Endothelial cell of hepatic sinusoid (primary cell): ENCODE results near the gene LRRC61.

Experiments
- in situ Hi-C: cut with HindIII; loops from 2 replicates; pipeline ENCODE4 v1.10.0; 2017; ENCODE audit warnings: low sequenced_read_pairs

LRRC61 gene

DNA sequence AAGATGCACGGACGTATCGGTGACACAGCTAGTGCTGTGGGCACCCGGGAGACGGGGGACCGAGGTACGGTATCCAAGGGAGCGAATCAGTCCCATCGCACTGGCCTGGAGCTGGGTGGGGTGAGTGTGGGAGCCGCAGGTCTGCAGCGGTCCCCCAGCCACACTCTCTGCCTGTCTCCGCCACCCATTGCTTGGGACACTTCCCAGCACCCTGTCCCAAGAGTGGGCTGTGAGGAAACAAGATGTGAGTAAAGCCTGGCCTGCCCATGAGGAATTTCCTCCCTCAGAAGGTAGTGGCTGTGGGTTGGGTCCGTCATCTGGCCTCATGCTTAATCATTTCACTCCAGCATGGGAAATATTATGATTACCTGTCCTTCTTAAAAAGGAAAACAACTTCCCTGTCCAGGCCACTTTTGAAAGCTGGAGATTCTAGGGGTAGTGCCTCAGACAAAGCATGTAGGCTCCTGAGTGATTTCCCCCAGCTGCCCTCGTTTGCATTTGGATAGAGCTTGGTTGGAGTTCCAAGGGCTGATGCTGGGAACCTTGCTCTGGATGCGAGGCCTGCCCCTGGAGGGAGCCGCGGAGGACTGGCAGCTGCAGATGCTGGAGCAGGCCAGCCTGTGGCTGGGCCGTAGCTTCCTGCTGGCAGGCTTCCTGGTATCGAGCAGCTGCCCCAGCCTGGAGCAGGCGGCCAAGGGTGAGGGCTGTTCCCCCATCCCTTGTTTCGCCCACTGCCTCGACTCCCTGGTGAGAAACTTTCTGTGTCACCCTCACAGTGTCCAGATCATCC lies 6.4 kb downstream of the LRRC61 start:
- in situ Hi-C loops = no loop called here

DNA sequence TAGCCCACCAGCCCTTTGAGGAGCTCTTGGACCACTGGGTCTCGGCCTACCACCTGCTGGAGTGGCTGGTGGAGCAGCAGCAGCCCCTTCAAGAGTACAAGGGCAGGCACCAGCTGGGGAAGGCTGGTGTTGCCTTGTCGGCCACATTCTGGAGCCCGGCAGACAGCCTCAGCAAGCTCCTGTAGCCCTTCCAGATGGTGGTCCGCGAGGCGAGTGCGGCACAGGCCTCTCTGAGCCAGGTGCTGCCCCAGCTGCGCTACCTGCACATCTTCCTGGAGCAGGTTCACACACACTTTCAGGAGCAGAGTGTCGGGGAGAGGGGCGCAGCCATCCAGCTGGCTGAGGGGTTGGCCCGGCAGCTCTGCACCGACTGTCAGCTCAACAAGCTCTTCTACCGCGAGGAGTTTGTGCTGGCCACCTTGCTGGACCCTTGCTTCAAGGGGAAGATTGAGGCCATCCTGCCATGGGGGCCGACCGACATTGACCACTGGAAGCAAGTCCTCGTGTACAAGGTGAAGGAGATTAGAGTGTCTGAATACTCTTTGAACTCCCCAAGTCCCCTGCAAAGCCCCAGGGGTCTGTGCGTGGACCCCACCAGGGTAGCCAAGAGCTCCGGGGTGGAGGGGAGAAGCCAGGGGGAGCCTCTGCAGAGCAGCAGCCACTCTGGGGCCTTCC lies 7.2 kb downstream of the LRRC61 start:
- in situ Hi-C loops = no loop called here

DNA sequence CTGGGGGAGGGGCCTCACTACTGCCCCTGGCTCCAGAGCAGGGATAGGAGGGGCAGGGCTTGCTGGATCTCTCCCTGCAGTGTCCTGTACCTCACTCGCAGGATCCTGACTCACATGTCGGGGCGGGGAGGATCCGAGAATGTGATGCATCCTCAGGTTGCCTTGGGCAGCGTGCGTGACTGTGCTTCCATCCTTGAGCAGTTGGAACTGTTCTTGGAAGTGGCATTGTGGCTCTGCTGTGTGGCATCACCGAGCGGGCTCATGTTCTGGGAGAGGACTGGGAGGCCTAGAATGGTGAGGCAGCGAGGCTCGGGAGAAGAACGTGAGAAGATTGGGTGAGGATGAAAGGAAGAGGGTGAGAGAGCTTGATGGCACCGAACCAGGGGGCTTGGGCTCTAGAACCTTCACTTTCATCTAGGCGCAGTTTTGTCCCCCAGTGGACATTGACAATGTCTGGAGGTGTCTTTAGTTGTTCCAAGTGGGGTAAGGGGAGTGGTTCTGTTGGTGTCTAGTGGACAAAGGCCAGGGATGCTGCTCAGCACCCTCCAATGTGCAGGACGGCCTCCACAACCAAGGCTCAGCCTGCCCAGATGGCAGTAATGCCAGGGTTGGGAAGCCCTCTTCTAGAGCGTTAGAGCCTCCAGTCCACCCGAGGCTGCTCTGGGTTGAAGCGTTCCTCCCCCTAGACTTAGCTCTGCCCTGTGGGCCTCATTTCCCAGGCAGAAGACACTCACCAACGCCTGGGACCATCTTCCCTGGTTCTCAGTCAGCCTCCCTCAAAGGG lies 9.9 kb downstream of the LRRC61 start:
- in situ Hi-C loops = no loop called here

DNA sequence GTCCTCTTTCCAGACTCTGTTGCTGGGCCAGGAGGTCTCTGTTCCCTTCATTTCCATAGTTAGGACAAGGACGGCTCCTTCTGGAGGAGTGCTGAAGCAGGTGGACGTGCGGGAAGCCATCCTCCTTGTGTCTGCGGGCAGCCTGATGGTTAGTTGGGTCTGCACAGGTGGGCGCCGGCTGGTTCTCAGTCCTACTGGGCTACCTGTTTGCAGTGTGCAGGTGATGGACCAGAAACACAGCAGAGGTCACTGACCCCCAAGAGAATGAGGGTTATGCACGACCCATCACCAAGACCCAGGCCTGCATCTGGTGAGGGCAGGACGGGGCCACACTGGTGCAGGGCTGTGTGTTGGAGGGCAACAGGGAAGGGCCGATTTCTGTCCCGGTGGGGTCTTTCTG lies 10.5 kb downstream of the LRRC61 start:
- in situ Hi-C loops = no loop called here

DNA sequence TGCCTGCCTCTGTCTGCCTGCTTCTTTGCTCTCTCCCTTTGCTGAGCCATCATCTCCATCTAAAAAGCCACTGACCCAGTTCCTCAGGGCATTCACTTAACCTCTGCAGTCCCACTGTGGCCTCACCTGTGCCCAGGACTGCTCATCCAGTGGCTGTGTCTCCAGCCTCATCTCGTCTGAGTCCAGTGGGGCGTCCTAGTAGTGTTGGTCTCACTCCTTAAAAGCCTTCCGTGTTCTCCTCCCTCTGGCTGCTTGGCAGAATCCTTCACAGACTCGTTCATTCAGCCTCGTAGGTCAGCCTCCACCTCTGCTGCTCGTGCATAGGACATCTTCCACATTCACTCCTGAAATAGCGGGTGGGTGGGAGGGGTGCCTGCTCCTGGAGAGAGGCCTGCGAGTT lies 11.0 kb downstream of the LRRC61 start:
- in situ Hi-C loops = no loop called here

DNA sequence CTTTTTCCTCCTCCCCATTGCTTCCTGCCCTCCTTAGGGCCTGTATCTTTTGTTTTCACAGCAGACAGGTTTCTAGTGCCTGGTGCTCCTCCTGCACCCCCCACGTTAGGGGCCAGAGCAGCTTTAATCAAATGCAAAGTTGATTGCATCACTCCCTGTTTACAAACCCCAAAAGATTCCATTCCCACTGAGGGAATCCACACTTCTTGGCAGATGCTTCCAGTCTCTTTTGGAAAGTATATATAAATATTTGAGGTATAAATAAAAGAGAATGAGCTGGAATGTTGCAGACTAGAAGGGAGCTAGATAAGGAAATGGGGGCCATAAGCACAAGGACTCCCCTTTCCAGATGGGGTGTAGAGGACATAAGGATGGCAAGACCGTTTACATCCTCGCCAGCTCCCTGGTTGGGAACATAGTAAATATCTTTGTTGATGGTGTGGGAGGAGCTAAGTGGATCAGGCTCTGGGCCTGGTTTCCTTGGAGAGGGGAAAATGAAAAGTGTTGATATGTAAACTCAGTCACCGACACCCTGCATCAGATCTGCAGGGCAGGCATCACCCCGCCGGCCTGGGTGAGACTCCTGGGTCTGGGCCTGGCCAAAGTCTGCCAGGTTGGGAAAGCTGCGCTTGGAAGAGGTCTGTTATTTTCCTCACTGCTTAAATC lies 12.1 kb downstream of the LRRC61 start:
- in situ Hi-C loops = no loop called here

DNA sequence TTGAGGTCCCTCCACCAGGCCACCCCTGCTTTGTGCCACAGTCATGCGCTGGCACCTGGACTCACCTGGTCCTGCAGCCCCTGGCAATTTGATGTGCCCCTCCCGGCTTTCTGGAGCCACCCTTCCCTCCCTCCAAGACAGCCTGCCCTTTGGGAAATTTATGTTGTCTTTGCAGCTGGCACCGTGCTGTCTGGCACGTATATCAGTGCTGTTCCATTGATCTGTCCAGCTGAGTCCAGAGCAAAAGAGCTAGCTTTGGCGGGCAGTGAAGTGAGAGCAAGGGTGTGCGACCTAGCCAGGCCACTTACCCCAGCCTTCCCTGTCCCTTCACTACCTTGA lies 12.6 kb downstream of the LRRC61 start:
- in situ Hi-C loops = no loop called here

DNA sequence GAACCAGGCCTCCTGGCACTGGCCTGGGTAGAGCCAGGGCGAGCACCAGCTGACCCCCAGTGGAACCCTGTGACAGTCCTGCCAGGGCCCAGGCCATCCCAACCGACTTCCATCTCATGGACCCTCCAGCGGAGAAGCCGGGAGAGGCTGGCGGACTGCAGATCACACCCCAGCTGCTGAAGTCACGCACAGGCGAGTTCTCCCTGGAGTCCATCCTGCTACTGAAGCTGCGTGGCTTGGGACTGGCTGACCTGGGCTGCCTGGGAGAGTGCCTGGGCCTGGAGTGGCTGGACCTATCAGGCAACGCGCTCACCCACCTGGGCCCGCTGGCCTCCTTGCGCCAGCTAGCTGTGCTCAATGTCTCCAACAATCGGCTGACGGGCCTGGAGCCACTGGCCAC lies 13.6 kb downstream of the LRRC61 start:
- in situ Hi-C loops = no loop called here

DNA sequence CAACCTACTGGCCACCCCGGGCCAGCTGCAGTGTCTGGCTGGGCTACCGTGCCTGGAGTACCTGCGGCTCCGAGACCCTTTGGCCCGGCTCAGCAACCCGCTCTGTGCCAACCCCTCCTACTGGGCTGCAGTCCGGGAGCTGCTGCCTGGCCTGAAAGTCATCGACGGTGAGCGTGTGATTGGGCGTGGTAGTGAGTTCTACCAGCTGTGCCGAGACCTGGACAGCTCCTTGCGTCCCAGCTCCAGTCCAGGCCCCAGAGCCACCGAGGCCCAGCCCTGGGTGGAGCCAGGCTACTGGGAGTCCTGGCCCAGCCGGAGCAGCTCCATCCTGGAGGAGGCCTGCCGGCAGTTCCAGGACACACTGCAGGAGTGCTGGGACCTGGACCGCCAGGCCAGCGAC lies 14.0 kb downstream of the LRRC61 start:
- in situ Hi-C loops = no loop called here

DNA sequence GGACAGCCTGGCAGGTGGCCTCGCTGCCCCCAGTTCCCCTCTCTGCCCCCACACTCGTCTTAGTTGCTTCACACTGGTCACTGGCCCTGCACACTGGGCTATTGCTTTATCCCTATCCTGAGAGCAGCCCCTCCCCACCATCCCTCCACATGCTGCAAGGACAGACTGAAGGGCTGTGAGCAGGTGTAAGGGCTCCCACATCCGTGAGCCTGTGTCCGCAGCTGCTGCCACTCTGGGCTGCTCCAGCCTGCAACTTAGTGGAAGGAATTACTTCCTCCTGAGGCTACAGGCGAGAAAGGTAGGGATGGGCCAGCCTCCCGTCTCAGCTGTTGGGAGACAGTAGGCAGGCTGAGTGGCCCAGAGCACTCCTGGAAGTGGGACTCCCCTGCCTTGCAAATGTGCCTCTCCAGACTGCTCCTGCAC lies 14.5 kb downstream of the LRRC61 start:
- in situ Hi-C loops = no loop called here

DNA sequence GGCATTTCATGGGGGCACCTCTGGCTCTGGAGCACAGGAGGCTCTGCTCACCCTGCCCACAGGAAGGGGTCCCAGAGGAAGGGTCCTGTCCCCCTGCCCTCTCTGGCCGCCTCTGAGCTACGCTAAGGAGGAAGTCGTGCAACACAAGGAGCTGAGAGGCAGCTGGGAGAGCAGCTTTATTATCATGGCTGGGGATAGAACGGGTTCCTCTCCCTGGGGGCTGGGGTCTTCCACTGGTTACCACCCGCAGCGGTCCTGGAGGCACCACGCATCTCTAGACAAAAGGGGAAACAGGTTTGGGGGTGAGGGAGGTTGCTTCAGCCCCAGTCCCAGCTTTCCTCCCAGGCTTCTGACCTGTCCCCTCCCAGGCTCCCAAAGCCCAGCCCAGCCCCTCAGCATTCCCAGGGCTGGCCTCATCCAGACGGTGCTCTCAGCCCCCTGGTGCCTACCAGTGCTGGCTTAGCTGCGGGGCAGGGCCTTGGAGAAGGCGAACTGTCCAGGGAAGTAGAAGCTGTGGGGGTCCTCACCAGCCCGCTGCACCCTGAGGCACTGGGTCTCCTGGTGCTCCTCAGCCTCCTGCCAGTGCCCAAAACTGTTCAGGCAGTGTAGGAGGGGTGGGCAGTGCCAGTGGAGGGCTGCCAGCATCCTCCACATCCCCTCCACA lies 15.1 kb downstream of the LRRC61 start:
- in situ Hi-C loops = no loop called here

DNA sequence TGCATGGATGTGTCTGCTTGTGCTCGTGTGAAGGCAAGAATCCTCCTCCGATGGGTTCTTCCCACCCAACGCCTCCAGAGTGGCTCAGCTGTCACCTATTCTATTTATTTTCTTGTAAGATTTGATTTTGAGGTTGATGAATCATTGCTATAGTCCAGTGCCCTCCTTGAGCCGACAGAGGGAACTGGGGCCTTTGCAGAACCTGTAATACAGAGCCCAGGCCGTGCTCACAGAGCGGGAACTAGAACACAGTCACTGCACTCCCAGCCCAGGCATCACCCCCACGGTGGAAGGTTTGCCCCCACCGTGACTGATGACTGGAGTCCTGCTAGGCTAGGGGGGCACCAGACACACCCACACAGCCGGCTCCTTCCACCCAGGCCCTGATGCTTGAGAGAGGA lies 16.3 kb downstream of the LRRC61 start:
- in situ Hi-C loops = no loop called here

DNA sequence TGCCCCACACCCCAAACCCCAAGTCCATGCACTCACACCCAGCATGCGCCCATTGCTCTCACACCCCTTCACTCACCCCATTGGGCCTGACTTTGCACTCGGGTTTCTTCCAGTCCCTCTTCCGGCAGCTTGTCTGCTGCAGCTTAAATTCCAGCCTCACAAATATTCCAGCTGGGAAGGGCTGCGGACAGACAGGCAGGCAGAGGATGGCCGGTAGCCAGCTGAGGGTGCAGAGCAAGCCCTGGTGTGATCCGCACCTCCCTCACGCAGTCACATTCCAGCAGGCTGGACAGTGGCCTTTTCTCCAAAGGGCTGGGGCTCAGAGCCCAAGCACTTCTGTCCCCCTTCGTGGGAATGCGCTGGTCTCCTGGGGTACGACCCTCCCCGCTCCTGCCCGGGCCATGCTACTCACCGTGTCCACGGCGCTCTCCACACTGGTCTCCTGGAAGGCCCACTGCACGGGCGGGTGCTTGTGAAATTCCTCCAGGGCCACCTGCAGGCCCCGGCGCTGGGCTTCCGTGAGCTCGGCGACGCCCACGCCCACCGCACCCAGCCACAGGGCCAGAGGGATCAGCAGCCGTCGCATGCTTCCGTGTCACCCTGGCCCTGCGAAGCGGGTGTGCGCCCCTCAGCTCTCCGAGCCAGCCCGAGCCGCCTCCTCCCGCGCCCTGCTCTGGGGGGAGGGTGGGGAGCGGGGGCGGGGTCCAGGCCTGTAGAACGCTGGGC lies 17.0 kb downstream of the LRRC61 start:
- in situ Hi-C loops = loop anchor here (5.0 kb wide), 1 partner anchor 67 kb away; a partner anchor contains a TSS

DNA sequence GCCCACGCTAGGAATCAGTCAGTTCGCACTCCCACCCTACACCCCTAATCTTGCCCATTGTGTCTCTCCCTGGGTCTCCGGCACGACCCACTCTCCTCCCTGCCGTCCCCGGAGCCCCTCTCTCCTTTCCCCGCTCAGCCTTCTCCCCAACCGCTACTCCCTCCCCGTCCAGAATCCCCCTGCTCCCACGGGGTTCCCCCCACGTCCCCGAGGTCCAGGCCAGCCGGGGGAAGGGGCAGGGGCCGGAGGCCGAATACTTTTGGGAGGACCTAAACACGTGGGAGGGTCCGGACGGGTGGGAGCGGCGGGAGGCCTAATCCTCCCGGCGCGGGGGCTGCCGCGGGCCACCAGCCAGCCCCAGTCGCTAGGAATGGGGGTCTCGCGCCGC lies 17.7 kb downstream of the LRRC61 start:
- in situ Hi-C loops = loop anchor here (5.0 kb wide), 1 partner anchor 66 kb away; a partner anchor contains a TSS

DNA sequence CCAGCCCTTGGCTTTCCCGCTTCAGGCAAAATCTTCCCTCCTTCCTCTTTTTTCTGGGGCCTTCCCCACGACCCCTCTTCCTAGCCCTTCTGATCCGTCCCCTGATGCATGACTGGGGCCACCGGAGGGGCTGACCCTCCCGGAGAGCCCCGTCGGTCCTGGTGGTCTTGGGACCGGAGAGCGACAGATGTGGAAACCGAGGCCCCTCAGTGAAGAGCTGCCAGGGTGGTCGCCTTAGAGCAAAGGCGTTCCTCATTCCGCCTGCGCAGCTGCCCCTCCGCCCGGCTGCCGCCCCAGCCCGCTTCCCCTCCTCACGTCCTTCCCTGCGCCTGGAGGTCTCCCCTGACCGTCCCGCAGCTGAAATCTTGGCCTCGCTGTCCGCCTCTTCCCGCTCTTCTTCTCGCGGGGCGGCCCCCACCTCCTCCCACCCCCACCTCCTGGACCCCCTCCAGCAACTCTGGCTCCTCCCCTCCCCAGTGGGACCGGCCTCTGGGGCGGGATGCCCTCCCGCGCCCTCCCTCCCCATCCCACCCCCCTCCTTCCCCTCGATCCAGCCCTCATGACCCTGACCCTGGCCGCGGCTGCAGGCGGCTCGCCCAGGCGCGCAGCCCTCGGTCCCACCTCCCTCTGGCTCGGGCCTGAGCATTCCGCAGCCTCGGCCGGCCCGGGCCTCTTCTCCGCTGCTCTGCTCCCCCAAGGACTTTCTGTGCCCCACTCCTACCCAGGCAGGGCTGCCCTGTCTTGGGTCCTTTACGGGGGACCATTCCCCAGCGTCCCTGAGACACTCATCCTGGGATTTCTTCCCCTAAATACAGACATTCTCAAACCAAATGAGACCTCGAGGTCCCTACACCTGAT lies 18.3 kb downstream of the LRRC61 start, which contains the start of gene RARRES2:
Gene RARRES2 (minus strand): TSS at position 367 of the 858 bp plus-strand sequence. CDS start 1,020 bp downstream, outside the sequence.
- in situ Hi-C loops = loop anchor here (5.0 kb wide), 1 partner anchor 66 kb away; a partner anchor contains a TSS

DNA sequence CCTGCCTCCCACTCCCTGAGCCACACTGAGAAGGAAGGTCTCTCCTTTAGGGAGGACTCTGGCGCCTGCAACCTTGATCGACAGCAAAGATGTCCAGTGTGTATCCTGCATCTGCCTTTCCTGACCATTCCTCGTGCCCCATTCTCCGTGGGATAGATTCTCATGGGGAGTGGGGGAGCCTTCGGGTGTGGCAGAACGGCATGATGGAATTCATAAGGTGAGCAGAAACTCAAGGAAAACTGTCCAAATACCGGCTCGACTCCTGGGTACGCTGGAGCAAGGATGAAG lies 18.9 kb downstream of the LRRC61 start:
- in situ Hi-C loops = loop anchor here (5.0 kb wide), 1 partner anchor 65 kb away; a partner anchor contains a TSS

DNA sequence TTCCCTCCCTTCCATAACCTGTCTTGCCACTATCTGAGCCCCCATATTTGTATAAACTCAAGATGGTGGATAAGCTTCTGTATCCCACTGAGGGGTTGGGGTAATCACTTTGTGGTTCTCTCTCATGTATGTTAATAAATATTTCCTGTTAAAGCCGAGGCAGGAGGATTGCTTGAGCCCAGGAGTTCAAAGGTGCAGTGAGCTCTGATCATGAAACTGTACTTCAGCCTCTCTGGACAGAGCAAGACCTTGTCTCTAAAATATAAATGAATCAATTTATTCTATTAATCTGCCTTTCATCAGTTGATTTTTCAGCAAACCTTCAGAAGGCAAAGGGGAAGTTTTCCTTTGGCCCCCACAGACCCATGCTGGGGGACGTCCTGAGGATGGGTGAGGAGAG lies 20.1 kb downstream of the LRRC61 start:
- in situ Hi-C loops = loop anchor here (5.0 kb wide), 1 partner anchor 64 kb away; a partner anchor contains a TSS

DNA sequence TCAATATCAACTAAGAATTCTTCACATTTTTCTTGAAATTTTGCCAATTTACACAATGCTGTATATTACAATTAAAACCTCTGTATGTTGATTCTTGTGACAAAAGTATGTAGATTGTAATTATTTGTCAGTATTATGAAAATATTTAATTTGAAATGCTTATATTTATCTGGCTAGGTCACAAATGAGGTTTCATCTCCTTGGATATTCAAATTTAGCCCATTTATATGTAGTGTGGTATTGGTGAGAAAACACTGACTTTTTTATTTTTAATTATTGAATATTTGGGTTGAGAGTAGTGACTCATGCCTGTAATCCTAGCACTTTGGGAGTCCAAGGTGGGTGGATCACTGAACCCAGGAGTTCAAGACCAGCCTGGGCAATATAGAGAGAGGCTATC lies 21.1 kb downstream of the LRRC61 start:
- in situ Hi-C loops = loop anchor here (5.0 kb wide), 1 partner anchor 63 kb away; a partner anchor contains a TSS

DNA sequence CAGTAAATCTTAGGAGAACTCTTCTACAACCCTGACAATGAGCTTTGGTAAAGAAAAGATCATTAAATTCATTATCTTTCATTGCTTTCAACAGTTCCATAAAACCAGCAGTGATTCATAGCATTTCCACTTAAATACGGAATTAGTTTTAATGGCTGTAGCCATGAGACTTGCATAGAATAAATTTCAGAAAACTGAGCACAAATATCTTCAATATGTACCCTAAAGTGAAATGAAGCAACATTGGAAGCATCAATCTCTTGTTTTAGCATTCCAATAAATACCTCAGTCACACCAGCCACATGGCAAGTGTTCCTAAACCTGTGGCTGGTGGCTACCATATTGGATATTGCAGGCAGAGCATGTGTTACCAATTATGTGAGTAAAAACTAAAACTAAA lies 21.9 kb downstream of the LRRC61 start:
- in situ Hi-C loops = no loop called here
